Gastrocnemius medialis (tissue), 4 donors: ENCODE data around the gene FRMD6. TPM values are rescaled to one million over a fixed set of nuclear protein-coding genes. Genes with fewer than 3 reads are reported as not detected.
A peak's percentile ranks its signal among the peaks of the same experiment; 100 is the strongest.

Source experiments
- ATAC-seq, 2 donors: fragments of 150-250 bp; one replicate each; pipeline ENCODE4 v1.9.1; 2016
- DNase-seq, 2 donors: peaks; one replicate each; pipeline ENCODE4 v3.0.0-alpha.2; 2019
- H3K27ac ChIP-seq, 4 donors: fragments of 200-600 bp; sonication (generic); 1 replicate in 1 of 4; 2 replicates in 3 of 4; pipeline ENCODE4 v1.5.1; 2016 to 2018; ENCODE audit warnings: mild to moderate bottlenecking in 2 of 4, moderate library complexity in 1 of 4
- H3K27me3 ChIP-seq, 3 donors: fragments of 200-600 bp; sonication (generic) in 2 of 3; 1 replicate in 1 of 3; 2 replicates in 2 of 3; pipeline versions ENCODE4 v1.5.1 to v1.6.0; 2016 to 2019; ENCODE audit warnings: mild to moderate bottlenecking in 1 of 3, moderate library complexity in 1 of 3
- H3K36me3 ChIP-seq, 2 donors: fragments of 200-600 bp; sonication (generic) in 1 of 2; one replicate each; pipeline ENCODE4 v1.5.1; 2017 to 2018
- H3K4me1 ChIP-seq, 2 donors: fragments of 200-600 bp; sonication (generic) in 1 of 2; one replicate each; pipeline ENCODE4 v1.5.1; 2016 to 2017; ENCODE audit warnings: mild to moderate bottlenecking in 2 of 2
- H3K4me3 ChIP-seq, 4 donors: fragments of 200-600 bp; sonication (generic) in 3 of 4; 1 replicate in 1 of 4; 2 replicates in 3 of 4; pipeline ENCODE4 v1.5.1; 2016 to 2019; ENCODE audit warnings: mild to moderate bottlenecking in 2 of 4
- H3K9me3 ChIP-seq, 3 donors: fragments of 200-600 bp; sonication (generic) in 2 of 3; 1 replicate in 1 of 3; 2 replicates in 2 of 3; pipeline ENCODE4 v1.5.1; 2016 to 2019
- POLR2A ChIP-seq, 2 donors: fragments of 450-650 bp; IDR thresholded peaks; one replicate each; pipeline ENCODE4 v1.6.1; 2017; ENCODE audit warnings: antibody characterized with exemption in 2 of 2, mild to moderate bottlenecking in 2 of 2, moderate library complexity in 2 of 2
- in situ Hi-C, 4 donors: fragments of 200-750 bp; cut with MboI; loops; one replicate each; pipeline versions ENCODE4 v1.15.0 to v1.8.0; 2017; ENCODE audit warnings: low sequenced_read_pairs in 4 of 4
- intact Hi-C: fragments of 100-400 bp; cut with DNase I; formaldehyde crosslinking; loops from one replicate; pipeline ENCODE4 v1.15.1; 2023; ENCODE audit warnings: low total_unique reads
- total RNA-seq, 4 donors: library from RNA; depleted of rRNA; stranded (reverse); fragments of >200 nt; gene quantifications; one replicate each; pipeline versions ENCODE4 v1.1.0 to v1.2.3, GENCODE V29; 2016
- TF ChIP-seq, protein P1 (sequence below), 5 experiments: fragments of 450-650 bp in 3 of 5; fragments of 200-600 bp in 2 of 5; sonication (generic) in 2 of 5; IDR thresholded peaks in 4 of 5; conservative IDR thresholded peaks in 1 of 5; 1 replicate in 4 of 5; 2 replicates in 1 of 5; pipeline ENCODE4 v1.5.1; 2016 to 2019; ENCODE audit warnings: antibody characterized with exemption in 5 of 5, mild to moderate bottlenecking in 3 of 5, moderate library complexity in 3 of 5

Gene FRMD6
- total RNA-seq, 4 donors from 2014 or later = 6.7 to 15.9 (median 13.0) TPM

DNA sequence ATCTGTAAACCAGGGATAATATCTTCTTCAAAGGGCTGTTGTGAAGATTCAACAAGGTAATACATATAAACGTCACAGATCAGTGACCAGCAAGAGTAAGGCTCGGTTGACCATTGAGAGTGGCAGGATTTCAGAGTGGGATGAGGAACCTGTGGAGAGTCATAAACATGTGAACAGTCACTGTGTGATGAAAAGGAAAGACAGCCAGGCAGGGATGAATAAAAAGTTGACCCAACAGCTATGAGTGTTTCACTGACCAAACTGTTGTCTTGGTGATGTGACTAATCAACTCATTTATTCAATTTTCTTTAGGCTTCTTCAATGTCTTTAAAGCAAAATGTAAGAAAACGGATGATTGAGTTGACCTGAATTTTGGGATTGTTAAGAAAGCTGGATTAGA, 8.6 kb upstream of the FRMD6 start:
- no peaks in the 10 kb centered on the region for H3K36me3 ChIP-seq
- no peak for TF ChIP-seq POLR2A (IDR thresholded peaks at IDR 0.05)
- TF ChIP-seq, protein P1, sequence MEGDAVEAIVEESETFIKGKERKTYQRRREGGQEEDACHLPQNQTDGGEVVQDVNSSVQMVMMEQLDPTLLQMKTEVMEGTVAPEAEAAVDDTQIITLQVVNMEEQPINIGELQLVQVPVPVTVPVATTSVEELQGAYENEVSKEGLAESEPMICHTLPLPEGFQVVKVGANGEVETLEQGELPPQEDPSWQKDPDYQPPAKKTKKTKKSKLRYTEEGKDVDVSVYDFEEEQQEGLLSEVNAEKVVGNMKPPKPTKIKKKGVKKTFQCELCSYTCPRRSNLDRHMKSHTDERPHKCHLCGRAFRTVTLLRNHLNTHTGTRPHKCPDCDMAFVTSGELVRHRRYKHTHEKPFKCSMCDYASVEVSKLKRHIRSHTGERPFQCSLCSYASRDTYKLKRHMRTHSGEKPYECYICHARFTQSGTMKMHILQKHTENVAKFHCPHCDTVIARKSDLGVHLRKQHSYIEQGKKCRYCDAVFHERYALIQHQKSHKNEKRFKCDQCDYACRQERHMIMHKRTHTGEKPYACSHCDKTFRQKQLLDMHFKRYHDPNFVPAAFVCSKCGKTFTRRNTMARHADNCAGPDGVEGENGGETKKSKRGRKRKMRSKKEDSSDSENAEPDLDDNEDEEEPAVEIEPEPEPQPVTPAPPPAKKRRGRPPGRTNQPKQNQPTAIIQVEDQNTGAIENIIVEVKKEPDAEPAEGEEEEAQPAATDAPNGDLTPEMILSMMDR (IDR thresholded peaks at IDR 0.05 in 4 of 5, conservative IDR thresholded peaks at IDR 0.05 in 1 of 5) = no peak
- no peak for DNase-seq
- no peaks in the 10 kb centered on the region for H3K4me1 ChIP-seq
- intact Hi-C loops (no loop called here), in situ Hi-C loops (no loop called here)
- H3K4me3 ChIP-seq = no peak overlapping the region
- ATAC-seq = no peak
- H3K9me3 ChIP-seq = no peaks in the 10 kb centered on the region
- no peaks in the 10 kb centered on the region for H3K27me3 ChIP-seq
- no peak overlapping the region for H3K27ac ChIP-seq

- H3K27ac ChIP-seq = no peak overlapping the region
- no peaks in the 10 kb centered on the region for H3K27me3 ChIP-seq
- no peak for DNase-seq
- no peaks in the 10 kb centered on the region for H3K36me3 ChIP-seq
- ATAC-seq = no peak
- no peaks in the 10 kb centered on the region for H3K4me1 ChIP-seq
- TF ChIP-seq, protein P1 (IDR thresholded peaks at IDR 0.05 in 4 of 5, conservative IDR thresholded peaks at IDR 0.05 in 1 of 5) = no peak
- no peak for TF ChIP-seq POLR2A (IDR thresholded peaks at IDR 0.05)
- no peak overlapping the region for H3K4me3 ChIP-seq
- intact Hi-C loops (no loop called here), in situ Hi-C loops (no loop called here)
- no peaks in the 10 kb centered on the region for H3K9me3 ChIP-seq
These were observed 7.3 kb upstream of the FRMD6 start for GRCh38 chr14:51644217-51644933.

GRCh38 chr14:51648296-51648695, 3.4 kb upstream of the FRMD6 start:
- intact Hi-C loops (no loop called here), in situ Hi-C loops (no loop called here)
- Histone ChIP-seq H3K36me3 (no peaks in the 10 kb centered on the region), H3K27ac (no peak overlapping the region), H3K9me3 (no peaks in the 10 kb centered on the region), H3K4me1 (peaks cover 8% of the 10 kb centered on the region in 2 donors), H3K4me3 (no peak overlapping the region), H3K27me3 (no peaks in the 10 kb centered on the region)
- no peak for DNase-seq
- TF ChIP-seq, protein P1 (IDR thresholded peaks at IDR 0.05 in 4 of 5, conservative IDR thresholded peaks at IDR 0.05 in 1 of 5) = no peak
- TF ChIP-seq POLR2A (IDR thresholded peaks at IDR 0.05) = no peak
- ATAC-seq = no peak

GRCh38 chr14:51650716-51651387, 858 bp upstream of the FRMD6 start:
- Histone ChIP-seq H3K4me3 (peak overlapping the region; percentile 80 to 99 (median 89)), H3K9me3 (no peaks in the 10 kb centered on the region), H3K36me3 (no peaks in the 10 kb centered on the region), H3K27ac (peak overlapping the region; percentile 94 to 97 (median 95)), H3K27me3 (no peaks in the 10 kb centered on the region), H3K4me1 (peaks cover 11 to 16% of the 10 kb centered on the region in 2 donors)
- intact Hi-C loops (loop anchor here (5.0 kb wide), 4 partner anchors 104 to 644 kb away; partner anchors contain the start of gene TMX1), in situ Hi-C loops (loop anchor here in 2 of 4 donors (5.0 to 10.0 kb wide), 3 partner anchors 124 to 366 kb away; no protein-coding TSS in a partner anchor)
- TF ChIP-seq, protein P1 (IDR thresholded peaks at IDR 0.05 in 4 of 5, conservative IDR thresholded peaks at IDR 0.05 in 1 of 5) = no peak
- TF ChIP-seq POLR2A (IDR thresholded peaks at IDR 0.05) = peak; percentile 59 to 60
- ATAC-seq = peak in 1 of 2 donors; percentile 10
- DNase-seq = peak; percentile 6 to 29
